ENCODE data around the gene MRLN. TPM values are rescaled to one million over a fixed set of nuclear protein-coding genes. Genes with fewer than 3 reads are reported as not detected.

The MRLN gene
- total and polyA plus RNA-seq, 2 of the 4 experiments (the other 2 are of a cell fraction), result not detected

GRCh38 chr10:59781511-59781910, 28.3 kb upstream of the MRLN start:
- H3K9me3 ChIP-seq (ENCODE audit: control insufficient read depth, insufficient read depth, low read length), result no peaks in the 10 kb centered on the region
- H3K4me2 ChIP-seq (ENCODE audit: low read depth, low read length), result no peak overlapping the region
- H3K4me1 ChIP-seq (ENCODE audit: control insufficient read depth, insufficient read depth, low read length), result no peaks in the 10 kb centered on the region
- H2BK20ac ChIP-seq (ENCODE audit: low read depth, low read length), result no peak overlapping the region
- H3K9me1 ChIP-seq (ENCODE audit: insufficient read depth, low read length), result no peaks in the 10 kb centered on the region; the same call in 1 of the 2 replicates
- in situ Hi-C loops (cut with MboI; ENCODE audit: low sequenced_read_pairs), result no loop called here
- no peak overlapping the region for H4K8ac ChIP-seq (ENCODE audit: low read depth in 2 of 2, low read length in 2 of 2)
- dilution Hi-C loops (cut with HindIII; ENCODE audit: low sequenced_read_pairs, unreplicated experiment), result no loop called here
- no peak overlapping the region for H2BK5ac ChIP-seq (ENCODE audit: low read depth, low read length, poor library complexity, severe bottlenecking)
- no peak overlapping the region for H3K9ac ChIP-seq (ENCODE audit: low read depth, low read length)
- no peaks in the 10 kb centered on the region for H3K79me1 ChIP-seq (ENCODE audit: low read depth in 1 of 2, low read length in 2 of 2)
- ATAC-seq (ENCODE audit: low read depth) (no peak), DNase-seq (no peak)
- H3K14ac ChIP-seq (replicated peaks; ENCODE audit: low read depth, low read length), result no peak overlapping the region
- no peak overlapping the region for H2AK5ac ChIP-seq (ENCODE audit: low read depth, low read length)
- no peak overlapping the region for H3K56ac ChIP-seq (ENCODE audit: extremely low read depth, insufficient read depth, low read length)
- POLR2A ChIA-PET (ENCODE audit: unreplicated experiment), result no interaction called here
- no peak overlapping the region for H3K18ac ChIP-seq (ENCODE audit: low read depth, low read length)
- no peak overlapping the region for H2AK9ac ChIP-seq (replicated peaks; ENCODE audit: low read depth, low read length, poor library complexity)
- H3K27ac ChIP-seq (ENCODE audit: insufficient read depth, low read length), result no peak overlapping the region
- no peak overlapping the region for H3K4me3 ChIP-seq (ENCODE audit: insufficient read depth, low read depth, low read length)
- H4K91ac ChIP-seq (ENCODE audit: insufficient read depth, low read depth, low read length), result no peak overlapping the region
- no peak overlapping the region for H2BK15ac ChIP-seq (ENCODE audit: low read depth, low read length)
- 86% methylated on average over 1 of the region's 8 CpGs; no CpG with 5 or more reads in 1 of the 2 experiments for WGBS, 2 experiments (ENCODE audit: extremely low coverage in 2 of 2, insufficient read length in 1 of 2)
- CTCF ChIA-PET, result no interaction called here
- H2BK120ac ChIP-seq (ENCODE audit: low read depth, low read length), result no peak overlapping the region
- no peak for TF ChIP-seq NFE2L2 (IDR thresholded peaks at IDR 0.05; ENCODE audit: low read depth, low read length)
- TF ChIP-seq CEBPB (IDR thresholded peaks at IDR 0.05; ENCODE audit: low read depth, low read length), result 0 out of 2 replicates have a peak, but pooled peaks have one; percentile 26
- intact Hi-C loops (cut with micrococcal nuclease), result no loop called here
- no peaks in the 10 kb centered on the region for H3K27me3 ChIP-seq (ENCODE audit: control insufficient read depth, insufficient read depth, low read length)
- no peak overlapping the region for H4K5ac ChIP-seq (ENCODE audit: low read depth, low read length)
- H3K4ac ChIP-seq (ENCODE audit: low read depth, low read length), result no peak overlapping the region
- H4K20me1 ChIP-seq (ENCODE audit: insufficient read depth, low read length), result no peaks in the 10 kb centered on the region
- no peak overlapping the region for H2AFZ ChIP-seq (replicated peaks; ENCODE audit: low read length, poor library complexity)
- BruUV-seq (replicated peaks), result no TSS peak
- no peaks in the 10 kb centered on the region for H3K36me3 ChIP-seq (ENCODE audit: control insufficient read depth, insufficient read depth, low read length)
- no peak overlapping the region for H3K23ac ChIP-seq (ENCODE audit: low read depth, low read length)
